IMR-90 (cell line): ENCODE measurements around the gene MYL2. TPM values are rescaled to one million over a fixed set of nuclear protein-coding genes. Genes with fewer than 3 reads are reported as not detected.

Source experiments
- ATAC-seq: fragments of 200-7000 bp; cut with Tn5 transposase; 2 replicates; pipeline ENCODE4 v1.9.1; 2020; ENCODE audit warnings: low read depth, mild to moderate bottlenecking, moderate library complexity
- BruUV-seq: library from RNA; stranded (reverse); fragments of 400-500 nt; replicated peaks from 2 replicates; lab custom pipeline; 2021; lab: Mats Ljungman, UMichigan
- CTCF ChIA-PET: fragments of 300-600 bp; formaldehyde crosslinking; extraction: SDS; loops from one replicate; lab custom pipeline; 2021; ENCODE audit warnings: antibody characterized with exemption; lab: Yijun Ruan, JAX
- POLR2A ChIA-PET: fragments of 300-600 bp; sonication (Branson Sonifier 250); formaldehyde crosslinking; loops from one replicate; lab custom pipeline; 2022; ENCODE audit warnings: antibody characterized with exemption; ENCODE audit not compliant: unreplicated experiment; lab: Charles Lee
- DNase-seq: peaks from one replicate; pipeline ENCODE4 v3.0.0; 2013
- H2AFZ ChIP-seq: replicated peaks from 2 replicates; pipeline ENCODE3; 2013; ENCODE audit warnings: low read length, mild to moderate bottlenecking; ENCODE audit not compliant: poor library complexity
- H2AK5ac ChIP-seq: 2 replicates; pipeline ENCODE4 v1.6.1; 2013; ENCODE audit warnings: low read depth, low read length, inconsistent platforms
- H2AK9ac ChIP-seq: replicated peaks from 2 replicates; pipeline ENCODE3; 2013; ENCODE audit warnings: mild to moderate bottlenecking, low read depth, low read length, moderate library complexity; ENCODE audit not compliant: poor library complexity
- H2BK120ac ChIP-seq: 2 replicates; pipeline ENCODE4 v1.6.1; 2013; ENCODE audit warnings: low read depth, low read length, inconsistent platforms
- H2BK15ac ChIP-seq: 3 replicates; pipeline ENCODE4 v1.6.1; 2013; ENCODE audit warnings: low read depth, low read length, inconsistent platforms
- H2BK20ac ChIP-seq: 2 replicates; pipeline ENCODE4 v1.6.1; 2013; ENCODE audit warnings: low read depth, mild to moderate bottlenecking, inconsistent platforms, low read length, moderate library complexity
- H2BK5ac ChIP-seq: 2 replicates; pipeline ENCODE4 v1.6.1; 2013; ENCODE audit warnings: mild to moderate bottlenecking, low read depth, low read length, inconsistent platforms; ENCODE audit not compliant: poor library complexity, severe bottlenecking
- H3K14ac ChIP-seq: replicated peaks from 2 replicates; pipeline ENCODE4 v1.6.1; 2013; ENCODE audit warnings: low read depth, low read length, inconsistent platforms
- H3K18ac ChIP-seq: 2 replicates; pipeline ENCODE4 v1.6.1; 2013; ENCODE audit warnings: low read depth, low read length, control low read depth
- H3K23ac ChIP-seq: 2 replicates; pipeline ENCODE4 v1.6.1; 2013; ENCODE audit warnings: low read depth, low read length, inconsistent platforms
- H3K27ac ChIP-seq: 2 replicates; pipeline ENCODE4 v1.5.1; 2013; ENCODE audit warnings: mild to moderate bottlenecking, control low read depth, low read length; ENCODE audit not compliant: insufficient read depth
- H3K27me3 ChIP-seq: 2 replicates; pipeline ENCODE4 v1.6.1; 2013; ENCODE audit warnings: low read length; ENCODE audit not compliant: control insufficient read depth, insufficient read depth
- H3K36me3 ChIP-seq: 2 replicates; pipeline ENCODE4 v1.6.1; 2013; ENCODE audit warnings: low read length, mixed read lengths; ENCODE audit not compliant: control insufficient read depth, insufficient read depth
- H3K4ac ChIP-seq: 2 replicates; pipeline ENCODE4 v1.6.1; 2013; ENCODE audit warnings: low read depth, low read length, inconsistent platforms
- H3K4me1 ChIP-seq: 2 replicates; pipeline ENCODE4 v1.6.1; 2013; ENCODE audit warnings: low read length, mixed read lengths; ENCODE audit not compliant: control insufficient read depth, insufficient read depth
- H3K4me2 ChIP-seq: 2 replicates; pipeline ENCODE4 v1.6.1; 2013; ENCODE audit warnings: low read depth, mild to moderate bottlenecking, control low read depth, low read length, moderate library complexity
- H3K4me3 ChIP-seq: 2 replicates; pipeline ENCODE4 v1.5.1; 2013; ENCODE audit warnings: low read depth, mild to moderate bottlenecking, control low read depth, low read length, moderate library complexity; ENCODE audit not compliant: insufficient read depth
- H3K56ac ChIP-seq: 2 replicates; pipeline ENCODE4 v1.6.1; 2013; ENCODE audit warnings: low read length, inconsistent platforms; ENCODE audit not compliant: insufficient read depth; ENCODE audit errors: extremely low read depth
- H3K79me1 ChIP-seq, 2 experiments: 2 replicates each; pipeline ENCODE4 v1.6.1; 2013; ENCODE audit warnings: low read length in 2 of 2, inconsistent platforms in 1 of 2, low read depth in 1 of 2
- H3K9ac ChIP-seq: 2 replicates; pipeline ENCODE4 v1.6.1; 2013; ENCODE audit warnings: low read depth, low read length, control low read depth
- H3K9me1 ChIP-seq: 2 replicates; pipeline ENCODE4 v1.6.1; 2013; ENCODE audit warnings: low read length, inconsistent platforms; ENCODE audit not compliant: insufficient read depth
- H3K9me3 ChIP-seq: 2 replicates; pipeline ENCODE4 v1.6.1; 2013; ENCODE audit warnings: low read length; ENCODE audit not compliant: control insufficient read depth, insufficient read depth
- H4K20me1 ChIP-seq: 2 replicates; pipeline ENCODE4 v1.6.1; 2013; ENCODE audit warnings: low read length, inconsistent platforms; ENCODE audit not compliant: insufficient read depth
- H4K5ac ChIP-seq: 2 replicates; pipeline ENCODE4 v1.6.1; 2013; ENCODE audit warnings: mild to moderate bottlenecking, low read depth, low read length, control low read depth
- H4K8ac ChIP-seq, 2 experiments: 2 replicates each; pipeline ENCODE4 v1.6.1; 2013; ENCODE audit warnings: low read depth in 2 of 2, low read length in 2 of 2, control low read depth in 1 of 2, inconsistent platforms in 1 of 2
- H4K91ac ChIP-seq: 2 replicates; pipeline ENCODE4 v1.6.1; 2013; ENCODE audit warnings: low read depth, low read length, inconsistent platforms; ENCODE audit not compliant: insufficient read depth
- BHLHE40 ChIP-seq: fragments of 150-350 bp; IDR thresholded peaks from 2 replicates; pipeline ENCODE4 v1.6.1; 2016; ENCODE audit warnings: mild to moderate bottlenecking, low read depth, low read length
- CEBPB ChIP-seq: IDR thresholded peaks from 2 replicates; pipeline ENCODE4 v1.6.1; 2012; ENCODE audit warnings: low read depth, low read length, improper control_type of control experiment
- CHD1 ChIP-seq: IDR thresholded peaks from 2 replicates; pipeline ENCODE4 v1.6.1; 2012; ENCODE audit warnings: low read depth, low read length, improper control_type of control experiment
- ELK1 ChIP-seq: fragments of 150-350 bp; IDR thresholded peaks from 2 replicates; pipeline ENCODE4 v1.6.1; 2016; ENCODE audit warnings: low read depth, mild to moderate bottlenecking, low read length, moderate library complexity, borderline replicate concordance
- FOS ChIP-seq: fragments of 150-350 bp; IDR thresholded peaks from 2 replicates; pipeline ENCODE4 v1.6.1; 2016; ENCODE audit warnings: low read depth, low read length
- MAFK ChIP-seq: IDR thresholded peaks from 2 replicates; pipeline ENCODE4 v1.6.1; 2012; ENCODE audit warnings: low read depth, low read length, improper control_type of control experiment
- MAZ ChIP-seq: IDR thresholded peaks from 2 replicates; pipeline ENCODE4 v1.6.1; 2012; ENCODE audit warnings: low read depth, mild to moderate bottlenecking, low read length, improper control_type of control experiment, moderate library complexity, borderline replicate concordance
- MXI1 ChIP-seq: IDR thresholded peaks from 2 replicates; pipeline ENCODE4 v1.6.1; 2012; ENCODE audit warnings: low read depth, mild to moderate bottlenecking, low read length, moderate library complexity, borderline replicate concordance
- NFE2L2 ChIP-seq: fragments of 150-350 bp; IDR thresholded peaks from 2 replicates; pipeline ENCODE4 v1.6.1; 2016; ENCODE audit warnings: low read depth, mild to moderate bottlenecking, low read length
- POLR2A ChIP-seq: IDR thresholded peaks from 2 replicates; pipeline ENCODE4 v1.6.1; 2012; ENCODE audit warnings: mild to moderate bottlenecking, low read depth, low read length
- RCOR1 ChIP-seq: IDR thresholded peaks from 2 replicates; pipeline ENCODE4 v1.6.1; 2012; ENCODE audit warnings: mild to moderate bottlenecking, low read length, improper control_type of control experiment; ENCODE audit not compliant: insufficient replicate concordance
- RFX5 ChIP-seq: IDR thresholded peaks from 2 replicates; pipeline ENCODE4 v1.8.0; 2012; ENCODE audit warnings: low read depth, mild to moderate bottlenecking, low read length, moderate library complexity
- SMC3 ChIP-seq: fragments of 150-350 bp; IDR thresholded peaks from 2 replicates; pipeline ENCODE4 v1.6.1; 2016; ENCODE audit warnings: low read depth, mild to moderate bottlenecking, antibody characterized with exemption, low read length, moderate library complexity
- USF2 ChIP-seq: fragments of 150-350 bp; IDR thresholded peaks from 2 replicates; pipeline ENCODE4 v1.6.1; 2017; ENCODE audit warnings: mild to moderate bottlenecking, antibody characterized with exemption, low read length, low read depth
- WGBS, 2 experiments: methylation state at CpG; one replicate each; pipeline versions ENCODE4 v1.1.5 to v1.1.7; 2013; ENCODE audit warnings: missing lambda C conversion rate in 2 of 2; ENCODE audit not compliant: insufficient read length in 1 of 2; ENCODE audit errors: extremely low coverage in 2 of 2; 5-methylcytosine and 5-hydroxymethylcytosine counted together
- dilution Hi-C: fragments of 300-500 bp; cut with HindIII; formaldehyde crosslinking; loops from one replicate; pipeline ENCODE4 v1.14.3; 2018; ENCODE audit warnings: low sequenced_read_pairs; ENCODE audit not compliant: unreplicated experiment
- in situ Hi-C: fragments of 300-500 bp; cut with MboI; formaldehyde crosslinking; loops from 3 replicates; pipeline ENCODE4 v1.14.3; 2019; ENCODE audit warnings: low sequenced_read_pairs, inconsistent platforms, mixed read lengths
- intact Hi-C: fragments of 100-400 bp; cut with micrococcal nuclease; formaldehyde crosslinking; loops from 2 replicates; pipeline ENCODE4 v1.10.0; 2022
- polyA plus RNA-seq, 3 experiments: library from polyadenylated mRNA; depleted of rRNA; stranded (reverse); fragments of >200 nt; gene quantifications; 2 replicates each; pipeline ENCODE4 v1.2.3, GENCODE V29; 2012; ENCODE audit warnings: low replicate concordance in 1 of 3
- total RNA-seq: library from RNA; depleted of rRNA; stranded (reverse); fragments of >200 nt; gene quantifications from 2 replicates; pipeline ENCODE4 v1.2.3, GENCODE V29; 2012

MYL2 gene
- total and polyA plus RNA-seq, 2 of the 4 experiments (the other 2 are of a cell fraction), result not detected

- WGBS, 2 experiments, result 60% methylated on average over 1 of the region's 9 CpGs; no CpG with 5 or more reads in 1 of the 2 experiments
- Histone ChIP-seq H3K27me3 (peaks cover 1% of the 10 kb centered on the region), H3K9me1 (no peaks in the 10 kb centered on the region), H3K9me3 (no peaks in the 10 kb centered on the region), H3K9ac (no peak overlapping the region), H2BK20ac (no peak overlapping the region), H3K4ac (no peak overlapping the region), H2BK120ac (no peak overlapping the region), H3K4me3 (no peak overlapping the region), H3K4me2 (no peak overlapping the region), H4K20me1 (no peaks in the 10 kb centered on the region), H3K23ac (no peak overlapping the region), H2BK15ac (no peak overlapping the region), H2AK5ac (no peak overlapping the region), H4K5ac (no peak overlapping the region), H4K91ac (no peak overlapping the region), H3K79me1 (no peaks in the 10 kb centered on the region), H3K56ac (no peak overlapping the region), H3K18ac (no peak overlapping the region), H3K4me1 (no peaks in the 10 kb centered on the region), H2AFZ (no peak overlapping the region), H2AK9ac (no peak overlapping the region), H2BK5ac (no peak overlapping the region), H4K8ac (no peak overlapping the region), H3K14ac (no peak overlapping the region), H3K36me3 (no peaks in the 10 kb centered on the region), H3K27ac (no peak overlapping the region)
- DNase-seq, result no peak
- intact Hi-C loops (no loop called here), dilution Hi-C loops (no loop called here), in situ Hi-C loops (no loop called here)
- no peak for ATAC-seq
- BruUV-seq, result no TSS peak
- ChIA-PET POLR2A (no interaction called here), CTCF (no interaction called here)
- TF ChIP-seq FOS, result no peak
- TF ChIP-seq CEBPB, result no peak
- no peak for TF ChIP-seq RCOR1
- no peak for TF ChIP-seq POLR2A
- TF ChIP-seq SMC3, result no peak
- no peak for TF ChIP-seq MAZ
- no peak for TF ChIP-seq CHD1
- TF ChIP-seq USF2, result no peak
- TF ChIP-seq MAFK, result no peak
- TF ChIP-seq MXI1, result no peak
- TF ChIP-seq BHLHE40, result no peak
- no peak for TF ChIP-seq ELK1
- TF ChIP-seq NFE2L2, result no peak
- no peak for TF ChIP-seq RFX5
These were observed 3.4 kb upstream of the MYL2 start for GRCh38 chr12:110923692-110924334.
